Osteoblast (primary cell): ENCODE results near the gene OR51A4. TPM values are rescaled to one million over a fixed set of nuclear protein-coding genes. Genes with fewer than 3 reads are reported as not detected.
"Not testable (repeated sequence)": the region's sequence is repeated elsewhere in the genome, so short reads cannot be mapped to it uniquely, and the experiment has no call there.

ENCODE experiments used
- DNase-seq: peaks from one replicate; pipeline ENCODE4 v3.0.0; 2011; ENCODE audit warnings: low spot score, mixed read lengths; ENCODE audit not compliant: insufficient read length; ENCODE audit errors: missing footprints
- H2AFZ ChIP-seq: 2 replicates; pipeline ENCODE4 v1.6.0; 2011; ENCODE audit warnings: mild to moderate bottlenecking, low read length
- H3K27ac ChIP-seq: 2 replicates; pipeline ENCODE4 v1.5.1; 2011; ENCODE audit warnings: mild to moderate bottlenecking, low read depth, low read length, moderate library complexity
- H3K27me3 ChIP-seq: 2 replicates; pipeline ENCODE4 v1.6.0; 2012; ENCODE audit warnings: mild to moderate bottlenecking, control low read depth, inconsistent platforms, low read length, moderate library complexity; ENCODE audit not compliant: insufficient read depth
- H3K36me3 ChIP-seq: 2 replicates; pipeline ENCODE4 v1.5.1; 2011; ENCODE audit warnings: mild to moderate bottlenecking, low read length, control low read depth, moderate library complexity; ENCODE audit not compliant: insufficient read depth
- H3K4me1 ChIP-seq: 2 replicates; pipeline ENCODE4 v1.5.1; 2011; ENCODE audit warnings: mild to moderate bottlenecking, low read length, control low read depth, moderate library complexity; ENCODE audit not compliant: insufficient read depth
- H3K4me2 ChIP-seq: 2 replicates; pipeline ENCODE4 v1.6.0; 2011; ENCODE audit warnings: mild to moderate bottlenecking, low read length; ENCODE audit not compliant: insufficient read depth
- H3K4me3 ChIP-seq: fragments of 200-600 bp; sonication (generic); 3 replicates; pipeline ENCODE4 v1.5.1; 2012; ENCODE audit warnings: mild to moderate bottlenecking, low read length, inconsistent platforms; ENCODE audit not compliant: insufficient read depth
- H3K79me2 ChIP-seq: 2 replicates; pipeline ENCODE4 v1.6.0; 2012; ENCODE audit warnings: mild to moderate bottlenecking, low read length, control low read depth, inconsistent platforms; ENCODE audit not compliant: insufficient read depth
- H3K9me3 ChIP-seq: 2 replicates; pipeline ENCODE4 v1.5.1; 2011; ENCODE audit warnings: low read depth, low read length, control low read depth
- H4K20me1 ChIP-seq: 2 replicates; pipeline ENCODE4 v1.6.0; 2012; ENCODE audit warnings: mild to moderate bottlenecking, low read length, control low read depth; ENCODE audit not compliant: insufficient read depth
- CTCF ChIP-seq: IDR thresholded peaks from 2 replicates; pipeline ENCODE4 v1.5.1; 2011; ENCODE audit warnings: mild to moderate bottlenecking, low read depth, low read length, moderate library complexity; ENCODE audit errors: extremely low read depth
- total RNA-seq: library from RNA; depleted of rRNA; stranded (reverse); fragments of >200 nt; gene quantifications from 2 replicates; pipeline ENCODE4 v1.2.3, GENCODE V29; 2012

The OR51A4 gene
- total RNA-seq, 1 donor = not detected

GRCh38 chr11:4960877-4961276 lies 13.5 kb upstream of the OR51A4 start:
- no peak overlapping the region for H3K27ac ChIP-seq
- no peaks in the 10 kb centered on the region for H4K20me1 ChIP-seq
- no peak for DNase-seq
- no peaks in the 10 kb centered on the region for H3K4me1 ChIP-seq
- H3K4me2 ChIP-seq = no peak overlapping the region
- H3K4me3 ChIP-seq = no peak overlapping the region
- no peaks in the 10 kb centered on the region for H3K9me3 ChIP-seq
- no peaks in the 10 kb centered on the region for H3K36me3 ChIP-seq
- no peaks in the 10 kb centered on the region for H3K79me2 ChIP-seq
- no peak overlapping the region for H2AFZ ChIP-seq
- TF ChIP-seq CTCF = no peak
- no peaks in the 10 kb centered on the region for H3K27me3 ChIP-seq

GRCh38 chr11:4957396-4957795 lies 10.0 kb upstream of the OR51A4 start:
- no peak for DNase-seq
- Histone ChIP-seq H3K4me3 (no peak overlapping the region), H3K36me3 (no peaks in the 10 kb centered on the region), H3K4me1 (no peaks in the 10 kb centered on the region), H3K27me3 (no peaks in the 10 kb centered on the region), H2AFZ (no peak overlapping the region), H3K79me2 (no peaks in the 10 kb centered on the region), H3K4me2 (no peak overlapping the region), H3K9me3 (no peaks in the 10 kb centered on the region), H3K27ac (no peak overlapping the region), H4K20me1 (no peaks in the 10 kb centered on the region)
- no peak for TF ChIP-seq CTCF

DNA sequence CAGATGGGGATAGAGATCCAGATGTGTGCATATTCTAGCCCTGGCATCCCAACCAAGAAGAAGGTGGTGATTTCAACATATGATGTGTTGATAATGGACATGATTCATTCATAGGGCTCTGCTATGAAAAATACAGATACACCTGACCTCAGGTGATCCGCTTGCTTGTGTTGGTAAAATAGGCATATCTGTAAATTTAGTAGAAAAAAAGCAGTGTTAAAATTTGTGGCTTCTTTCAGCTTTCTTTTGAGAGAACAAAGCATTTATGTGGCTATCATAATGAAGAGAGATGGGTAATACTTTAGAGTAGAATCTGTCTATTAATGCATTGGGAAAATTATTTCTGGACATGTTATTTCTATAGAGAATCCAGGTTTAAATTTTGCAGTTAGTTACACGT lies 8.2 kb upstream of the OR51A4 start, which contains the start of gene OR51A2:
Gene OR51A2, minus strand, starts transcription at position 101 of the 400 bp plus-strand sequence. Its CDS starts 0 bp downstream, at position 101.
- not testable (repeated sequence) for H3K27me3 ChIP-seq, H3K79me2 ChIP-seq, H3K4me2 ChIP-seq, DNase-seq, H3K4me3 ChIP-seq, H3K36me3 ChIP-seq, H3K4me1 ChIP-seq, H3K9me3 ChIP-seq, H4K20me1 ChIP-seq, H3K27ac ChIP-seq, H2AFZ ChIP-seq

DNA sequence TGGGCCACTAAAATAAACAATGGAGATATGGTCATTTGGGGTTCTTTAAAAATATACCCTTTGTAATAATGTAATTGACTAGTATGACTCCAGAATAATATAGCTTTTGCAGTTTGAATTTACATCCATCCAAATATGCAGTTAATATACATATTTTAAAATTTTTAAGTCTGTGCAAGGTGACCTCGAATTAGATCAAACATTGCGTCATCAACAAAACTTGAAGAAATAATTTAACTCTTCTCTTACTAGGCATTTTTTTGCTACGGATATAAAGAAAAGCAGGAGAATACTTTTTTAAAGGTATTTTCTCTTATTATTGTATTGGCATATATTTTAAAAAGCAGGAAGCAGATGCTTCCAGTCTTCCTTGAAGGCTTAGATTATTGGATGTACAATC lies 10.7 kb downstream of the OR51A4 start:
- Histone ChIP-seq H3K9me3 (no peaks in the 10 kb centered on the region), H3K27ac (no peak overlapping the region), H3K36me3 (no peaks in the 10 kb centered on the region), H2AFZ (no peak overlapping the region), H3K79me2 (no peaks in the 10 kb centered on the region), H3K4me1 (no peaks in the 10 kb centered on the region), H3K4me3 (no peak overlapping the region), H3K4me2 (no peak overlapping the region), H4K20me1 (no peaks in the 10 kb centered on the region), H3K27me3 (no peaks in the 10 kb centered on the region)
- no peak for TF ChIP-seq CTCF
- no peak for DNase-seq
